WERI-Rb-1 (cell line): Measurements from ENCODE around the gene CD276.

Source experiments
- DNase-seq: peaks from one replicate; pipeline ENCODE4 v3.0.0-alpha.2; 2020
- H3K27ac ChIP-seq: fragments of 250-450 bp; sonication (Bioruptor Pico); 2 replicates; pipeline ENCODE4 v1.5.1; 2020; ENCODE audit warnings: mild to moderate bottlenecking, moderate library complexity
- H3K27me3 ChIP-seq: fragments of 250-450 bp; sonication (Bioruptor Pico); 2 replicates; pipeline ENCODE4 v1.5.1; 2021; ENCODE audit warnings: mild to moderate bottlenecking, low read depth, moderate library complexity; ENCODE audit not compliant: insufficient read depth, severe bottlenecking
- H3K36me3 ChIP-seq: fragments of 250-450 bp; sonication (Bioruptor Pico); 2 replicates; pipeline ENCODE4 v1.5.1; 2020; ENCODE audit warnings: mild to moderate bottlenecking, moderate library complexity
- H3K4me3 ChIP-seq: 2 replicates; pipeline ENCODE4 v1.5.1; 2011; ENCODE audit warnings: low read depth, mild to moderate bottlenecking, control low read depth, low read length
- H3K9me3 ChIP-seq: fragments of 250-450 bp; sonication (Bioruptor Pico); 2 replicates; pipeline ENCODE4 v1.5.1; 2021; ENCODE audit warnings: mild to moderate bottlenecking, moderate library complexity; ENCODE audit not compliant: severe bottlenecking
- CTCF ChIP-seq: IDR thresholded peaks from 2 replicates; pipeline ENCODE4 v1.5.1; 2011; ENCODE audit warnings: low read depth, mild to moderate bottlenecking, control low read depth, inconsistent platforms, low read length

The CD276 gene

GRCh38 chr15:73758461-73758860 lies 74.3 kb downstream of the CD276 start:
- H3K4me3 ChIP-seq, result no peak overlapping the region
- TF ChIP-seq CTCF, result no peak
- DNase-seq, result no peak
- H3K9me3 ChIP-seq, result no peaks in the 10 kb centered on the region
- H3K27me3 ChIP-seq, result no peaks in the 10 kb centered on the region
- no peaks in the 10 kb centered on the region for H3K36me3 ChIP-seq
- H3K27ac ChIP-seq, result no peak overlapping the region

GRCh38 chr15:73760330-73761329 lies 76.4 kb downstream of the CD276 start:
- no peaks in the 10 kb centered on the region for H3K27me3 ChIP-seq
- no peak overlapping the region for H3K27ac ChIP-seq
- H3K36me3 ChIP-seq, result no peaks in the 10 kb centered on the region
- DNase-seq, result no peak
- no peaks in the 10 kb centered on the region for H3K9me3 ChIP-seq
- TF ChIP-seq CTCF, result no peak
- no peak overlapping the region for H3K4me3 ChIP-seq

- no peak for DNase-seq
- no peak for TF ChIP-seq CTCF
Observed at GRCh38 chr15:73763931-73764330, 79.7 kb downstream of the CD276 start.

More at GRCh38 chr15:73763931-73764330, 79.7 kb downstream of the CD276 start:
- H3K9me3 ChIP-seq, result no peaks in the 10 kb centered on the region
- H3K27ac ChIP-seq, result no peak overlapping the region
- H3K4me3 ChIP-seq, result no peak overlapping the region
- H3K36me3 ChIP-seq, result no peaks in the 10 kb centered on the region
- H3K27me3 ChIP-seq, result no peaks in the 10 kb centered on the region
